ENCODE results near the gene ANGPTL7.

- no peak for TF ChIP-seq CTCF (IDR thresholded peaks at IDR 0.05)
- TF ChIP-seq POLR2A (IDR thresholded peaks at IDR 0.05), result no peak
Measured at GRCh38 chr1:11178021-11179015, 10.8 kb upstream of the ANGPTL7 start.

All from Peyer's patch (tissue), 4 donors.